Spleen (tissue), 7 donors: ENCODE measurements around the gene KCNJ9.

ENCODE experiments used
- POLR2A ChIP-seq, 3 donors: fragments of 450-650 bp; IDR thresholded peaks; one replicate each; pipeline ENCODE4 v1.5.1; 2017; ENCODE audit warnings: antibody characterized with exemption in 3 of 3, mild to moderate bottlenecking in 1 of 3
- TF ChIP-seq, protein P1 (sequence below), 11 experiments: fragments of 200-600 bp in 7 of 11; fragments of 450-650 bp in 4 of 11; sonication (generic) in 4 of 11; IDR thresholded peaks in 8 of 11; conservative IDR thresholded peaks in 3 of 11; 1 replicate in 7 of 11; 2 replicates in 4 of 11; pipeline versions ENCODE4 v1.4.0 to v1.8.0; 2016 to 2021; ENCODE audit warnings: antibody characterized with exemption in 11 of 11, inconsistent platforms in 4 of 11, mild to moderate bottlenecking in 1 of 11
- donor health status: DM: no; HTN: no; CAD: no; lungs with moderate emphysema.
- donor health status: DM: no; HTN: no; CAD: no.
- donor health status: DM: no; HTN: no; CAD: no.

DNA sequence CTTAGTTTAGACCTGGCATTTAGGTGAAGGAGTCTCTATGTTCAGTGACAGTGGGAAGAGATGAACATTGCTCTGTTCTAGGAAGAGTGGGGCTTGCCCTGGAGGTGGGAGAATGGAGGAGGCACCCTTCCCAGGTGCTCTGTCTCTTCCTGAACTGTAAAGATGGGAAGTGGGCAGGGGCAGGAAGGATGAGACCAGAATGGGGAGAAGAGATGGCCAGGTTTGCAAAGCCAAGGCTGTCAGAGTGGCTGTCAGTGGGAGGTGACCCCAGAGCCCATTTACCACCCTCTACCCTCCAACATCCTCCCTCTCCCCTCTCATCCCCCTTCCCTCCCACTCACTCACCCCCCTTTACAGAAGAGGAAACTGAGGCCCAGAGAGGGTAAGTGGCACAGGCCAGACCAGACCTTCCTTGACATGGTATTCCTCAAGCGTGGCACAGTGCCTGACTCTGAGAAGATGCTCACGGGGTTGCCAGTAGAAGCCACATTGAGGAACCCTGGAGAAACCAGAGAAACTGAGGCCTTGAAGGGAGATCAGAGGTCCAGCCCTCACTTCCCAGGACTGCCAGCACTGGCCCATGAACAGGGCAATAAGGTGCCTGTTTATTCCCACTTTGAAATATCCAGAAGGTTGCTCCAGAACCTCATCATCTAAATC is 18.5 kb downstream of the KCNJ9 start:
- TF ChIP-seq, protein P1, sequence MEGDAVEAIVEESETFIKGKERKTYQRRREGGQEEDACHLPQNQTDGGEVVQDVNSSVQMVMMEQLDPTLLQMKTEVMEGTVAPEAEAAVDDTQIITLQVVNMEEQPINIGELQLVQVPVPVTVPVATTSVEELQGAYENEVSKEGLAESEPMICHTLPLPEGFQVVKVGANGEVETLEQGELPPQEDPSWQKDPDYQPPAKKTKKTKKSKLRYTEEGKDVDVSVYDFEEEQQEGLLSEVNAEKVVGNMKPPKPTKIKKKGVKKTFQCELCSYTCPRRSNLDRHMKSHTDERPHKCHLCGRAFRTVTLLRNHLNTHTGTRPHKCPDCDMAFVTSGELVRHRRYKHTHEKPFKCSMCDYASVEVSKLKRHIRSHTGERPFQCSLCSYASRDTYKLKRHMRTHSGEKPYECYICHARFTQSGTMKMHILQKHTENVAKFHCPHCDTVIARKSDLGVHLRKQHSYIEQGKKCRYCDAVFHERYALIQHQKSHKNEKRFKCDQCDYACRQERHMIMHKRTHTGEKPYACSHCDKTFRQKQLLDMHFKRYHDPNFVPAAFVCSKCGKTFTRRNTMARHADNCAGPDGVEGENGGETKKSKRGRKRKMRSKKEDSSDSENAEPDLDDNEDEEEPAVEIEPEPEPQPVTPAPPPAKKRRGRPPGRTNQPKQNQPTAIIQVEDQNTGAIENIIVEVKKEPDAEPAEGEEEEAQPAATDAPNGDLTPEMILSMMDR (IDR thresholded peaks at IDR 0.05 in 8 of 11, conservative IDR thresholded peaks at IDR 0.05 in 3 of 11) = no peak
- TF ChIP-seq POLR2A (IDR thresholded peaks at IDR 0.05) = no peak
